GM19328 (cell line): Measurements from ENCODE around the gene PMF1.

Source experiments
- ATAC-seq: cut with Tn5 transposase; IDR thresholded peaks from one replicate; pipeline ENCODE4 v1.9.1; 2021; ENCODE audit warnings: mild to moderate bottlenecking, moderate library complexity; ENCODE audit not compliant: unreplicated experiment

PMF1 gene

DNA sequence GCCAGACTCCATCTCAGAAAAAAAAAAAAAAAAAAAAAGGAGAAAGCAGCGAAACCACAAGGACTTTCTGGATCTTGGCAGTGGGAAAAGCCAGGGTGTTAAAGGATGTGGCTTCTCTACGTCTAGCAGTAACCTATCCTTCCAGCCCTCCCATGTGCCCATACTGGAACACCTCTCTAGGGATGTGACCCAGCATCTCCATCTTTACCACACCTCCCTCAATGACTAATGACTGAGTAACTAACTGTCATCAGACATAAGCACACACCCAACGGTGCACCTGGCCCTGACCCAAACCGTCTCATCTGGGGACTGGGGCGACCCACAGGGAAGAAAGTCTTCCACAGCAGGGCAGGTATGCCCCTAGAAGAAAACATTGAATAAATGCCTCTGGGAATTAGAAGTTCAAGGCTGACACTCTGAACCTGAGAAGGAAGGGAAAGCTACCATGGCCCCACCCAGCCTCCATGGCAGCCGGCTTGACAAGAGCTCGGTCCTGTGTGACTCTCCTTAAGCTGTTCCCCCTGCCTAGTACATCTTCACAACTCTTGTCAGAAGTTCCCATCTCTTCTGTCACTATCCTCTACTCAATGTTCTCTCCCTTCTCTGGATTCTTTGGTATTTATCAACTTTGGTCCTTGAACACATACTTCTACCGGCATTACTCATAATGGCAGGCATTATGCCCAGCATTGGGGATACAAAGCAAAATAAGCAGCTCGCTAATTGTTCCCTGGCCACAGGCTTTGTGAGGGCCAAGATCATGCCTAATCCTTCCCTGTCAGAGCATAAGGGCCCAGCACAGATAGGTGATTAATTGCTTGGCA lies 49.9 kb downstream of the PMF1 start:
- ATAC-seq: no peak

DNA sequence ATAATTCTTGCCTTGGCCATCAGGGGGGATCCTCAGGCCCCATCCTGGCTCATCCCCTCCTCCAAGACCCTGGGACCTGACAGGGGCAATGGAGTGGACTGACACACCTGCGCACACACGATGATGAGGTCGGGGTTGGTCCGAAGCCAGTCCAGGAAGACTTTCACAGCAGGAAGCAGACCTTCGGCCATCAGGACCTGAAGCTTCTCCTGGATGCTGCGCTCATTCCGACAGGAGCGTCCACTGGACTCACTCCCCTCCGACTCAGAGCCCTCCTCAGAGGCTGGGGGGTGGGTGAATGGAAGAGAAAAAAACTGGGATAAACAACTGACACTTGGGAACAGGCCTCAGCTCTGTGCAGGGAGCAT lies 50.5 kb downstream of the PMF1 start:
- no peak for ATAC-seq

- no peak for ATAC-seq
Measured at GRCh38 chr1:156266051-156266450, 53.2 kb downstream of the PMF1 start.

- no peak for ATAC-seq
Measured at GRCh38 chr1:156268336-156268735, 55.5 kb downstream of the PMF1 start.

DNA sequence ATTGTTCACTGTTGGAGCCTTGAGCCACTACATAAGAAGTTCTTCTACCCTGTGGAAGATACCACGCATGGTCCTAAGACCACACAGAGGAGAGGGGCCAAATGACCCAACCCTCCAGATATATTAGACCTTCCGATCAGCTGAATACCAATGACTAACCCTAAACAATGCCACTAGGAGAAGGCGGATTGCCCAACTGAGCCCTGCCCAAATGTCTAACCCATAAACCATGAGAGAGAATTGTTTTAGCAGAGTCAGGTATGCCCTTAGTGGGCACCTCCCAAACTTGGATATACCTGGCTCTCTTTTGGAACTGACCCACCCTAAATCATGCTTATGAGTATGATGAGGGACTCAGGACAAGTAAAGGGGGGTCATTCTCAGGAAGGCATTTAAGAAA lies 57.5 kb downstream of the PMF1 start:
- no peak for ATAC-seq

GRCh38 chr1:156276532-156276931 lies 63.7 kb downstream of the PMF1 start:
- ATAC-seq: no peak

DNA sequence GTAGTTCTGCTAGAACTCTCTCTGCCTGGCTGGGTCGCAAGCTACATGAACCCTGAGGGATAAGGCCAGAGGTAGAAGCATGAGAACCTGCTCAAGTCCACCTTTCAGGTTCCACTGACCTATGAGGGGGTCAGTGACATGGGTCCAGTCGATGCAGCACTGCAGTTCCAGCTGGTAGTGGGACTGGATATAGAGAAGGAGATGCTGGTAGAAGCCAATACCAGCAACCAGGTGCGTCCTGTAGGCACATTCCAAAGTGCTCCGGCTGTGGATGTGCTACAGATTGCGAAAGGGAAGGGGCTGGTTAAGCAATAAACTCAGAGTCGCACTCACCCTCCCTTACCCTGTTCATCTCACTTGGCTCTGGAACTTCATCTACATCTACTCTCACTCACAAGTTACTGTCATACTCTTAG lies 64.2 kb downstream of the PMF1 start:
- no peak for ATAC-seq

DNA sequence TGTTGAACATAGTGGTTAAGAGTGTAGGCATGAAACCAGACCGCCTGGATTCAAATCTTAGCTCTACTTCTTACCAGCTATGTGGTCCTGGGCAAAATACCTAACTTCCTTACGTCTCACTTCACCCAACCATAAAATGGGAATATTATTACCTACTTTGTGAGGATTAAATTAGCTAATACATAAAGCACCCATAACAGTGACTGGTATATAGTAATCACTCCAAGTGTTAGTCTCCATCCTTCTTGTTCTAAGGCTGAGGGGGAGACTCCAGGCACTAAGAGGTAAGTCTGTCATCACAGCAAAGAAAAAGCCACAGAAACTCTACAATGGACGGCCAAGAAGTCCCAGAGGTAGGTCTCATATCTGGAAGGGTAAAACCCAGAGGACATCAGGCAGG lies 67.0 kb downstream of the PMF1 start:
- no peak for ATAC-seq

GRCh38 chr1:156281281-156281680 lies 68.5 kb downstream of the PMF1 start:
- ATAC-seq: no peak

DNA sequence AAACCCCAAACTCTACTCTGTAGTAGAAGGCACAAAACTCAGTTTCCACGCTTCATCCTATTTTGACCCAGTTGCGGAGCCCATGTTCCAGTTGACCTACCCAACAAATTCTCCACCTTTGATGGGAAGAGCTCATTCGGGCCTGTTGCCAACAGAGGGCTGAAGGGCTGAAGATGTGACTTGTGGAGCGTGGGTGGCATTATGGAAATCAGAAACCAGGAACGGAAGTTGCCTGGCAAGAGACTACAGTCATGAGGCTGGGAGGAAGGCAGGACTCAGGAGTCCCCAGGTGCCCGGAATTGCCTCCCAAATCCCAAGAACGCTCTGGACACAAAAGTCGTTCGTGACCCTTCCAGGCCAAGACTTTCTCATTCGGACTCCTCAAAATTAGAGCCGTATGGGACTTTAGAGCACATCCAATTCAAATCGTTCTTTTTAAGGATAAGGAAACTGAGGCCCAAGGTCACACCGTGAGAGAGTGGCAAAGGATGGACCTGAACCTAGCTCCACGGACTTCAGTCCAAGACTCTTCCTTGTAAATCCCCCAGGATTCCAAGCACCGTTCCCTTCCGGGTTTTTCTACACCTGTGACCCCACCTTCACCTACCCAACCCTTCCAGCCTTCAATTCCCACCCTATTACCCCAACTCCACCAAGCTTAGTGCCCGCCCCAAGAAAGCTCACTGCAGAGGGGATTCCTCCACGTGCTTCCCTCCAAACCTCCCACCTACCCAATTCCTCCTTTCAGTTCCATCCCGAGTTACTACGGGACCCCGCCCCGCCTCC lies 69.1 kb downstream of the PMF1 start:
- peak; percentile 4 for ATAC-seq

DNA sequence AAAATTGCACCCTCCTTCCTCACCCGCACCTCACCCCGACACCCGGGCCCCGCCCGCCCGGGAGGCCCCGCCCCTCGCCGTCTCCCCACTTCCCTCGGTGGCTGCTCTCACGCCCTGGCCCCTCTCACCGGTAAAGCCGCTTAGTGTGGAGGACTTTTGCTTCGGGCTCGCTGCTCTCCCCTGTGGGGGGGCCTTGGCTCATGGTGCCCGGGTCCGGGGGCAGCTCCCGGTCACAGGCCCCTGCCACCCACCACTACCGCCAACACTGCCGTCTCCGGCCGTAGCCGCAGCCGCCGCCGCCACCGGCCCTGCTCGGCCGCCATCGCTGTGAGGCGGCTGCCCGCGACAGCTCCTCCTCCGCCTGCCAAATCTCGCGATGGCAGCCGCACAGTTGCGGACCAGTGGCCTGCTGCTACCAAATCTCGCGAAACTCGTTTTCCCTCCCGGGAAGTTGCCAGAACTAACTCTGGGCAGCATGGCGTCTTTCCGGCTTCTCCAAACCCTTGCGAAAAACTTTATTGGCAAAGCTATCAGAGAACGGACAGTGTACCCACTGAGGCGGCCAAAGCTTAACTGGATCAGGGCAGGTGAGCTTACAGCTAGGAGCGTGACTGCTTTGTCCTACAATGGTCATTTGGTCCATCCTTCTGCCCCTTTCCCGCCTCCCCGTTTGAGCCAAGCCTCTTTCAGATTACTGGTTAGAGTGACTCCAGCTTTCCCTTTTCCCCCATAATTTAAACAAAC lies 69.8 kb downstream of the PMF1 start, which contains the start of gene SMG5:
Gene SMG5 (minus strand): TSS at position 347 of the 744 bp plus-strand sequence. CDS start 145 bp downstream, at position 202.
- ATAC-seq: peak; percentile 71

DNA sequence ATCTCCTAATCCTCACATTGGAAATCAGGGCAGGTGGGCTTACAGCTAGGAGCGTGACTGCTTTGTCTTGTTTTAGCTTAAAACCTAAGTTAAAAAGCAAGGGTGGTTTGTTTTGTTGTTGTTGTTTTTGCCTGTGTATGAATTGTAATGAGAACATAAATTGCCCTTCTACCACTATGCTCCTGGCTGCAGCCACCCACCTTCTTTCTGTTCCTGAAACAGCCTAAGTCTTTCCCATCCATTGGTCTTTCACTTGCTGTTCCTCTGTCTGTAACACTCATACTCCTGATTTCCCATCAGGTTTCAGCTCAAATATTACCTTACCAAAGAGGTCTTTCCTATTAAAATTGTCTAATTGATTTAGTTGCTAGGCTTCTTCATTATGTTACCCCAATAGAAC lies 70.7 kb downstream of the PMF1 start:
- ATAC-seq: no peak

- ATAC-seq: no peak
Measured at GRCh38 chr1:156284112-156284511, 71.3 kb downstream of the PMF1 start, which contains the start of gene TMEM79. Gene TMEM79 (plus strand): TSS chr1:156284325. CDS start chr1:156285227, 902 bp downstream.

GRCh38 chr1:156284757-156285156 lies 72.0 kb downstream of the PMF1 start:
- no peak for ATAC-seq

DNA sequence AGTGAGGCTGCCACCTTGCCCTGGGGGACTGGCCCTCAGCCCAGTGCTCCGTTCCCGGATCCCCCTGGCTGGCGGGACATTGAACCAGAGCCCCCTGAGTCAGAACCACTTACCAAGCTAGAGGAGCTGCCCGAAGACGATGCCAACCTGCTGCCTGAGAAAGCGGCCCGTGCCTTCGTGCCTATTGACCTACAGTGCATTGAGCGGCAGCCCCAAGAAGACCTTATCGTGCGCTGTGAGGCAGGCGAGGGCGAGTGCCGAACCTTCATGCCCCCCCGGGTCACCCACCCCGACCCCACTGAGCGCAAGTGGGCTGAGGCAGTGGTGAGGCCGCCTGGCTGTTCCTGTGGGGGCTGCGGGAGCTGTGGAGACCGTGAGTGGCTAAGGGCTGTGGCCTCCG lies 72.6 kb downstream of the PMF1 start:
- ATAC-seq: no peak

- ATAC-seq: no peak
Measured at GRCh38 chr1:156286061-156286460, 73.3 kb downstream of the PMF1 start.
